Adrenal gland (tissue), 12 donors: ENCODE results near the gene PCGF3. TPM values are rescaled to one million over a fixed set of nuclear protein-coding genes. Genes with fewer than 3 reads are reported as not detected.

ENCODE experiments used
- DNase-seq, 7 donors: peaks; one replicate each; pipeline ENCODE4 v3.0.0-alpha.2; 2019 to 2020
- H3K27ac ChIP-seq, 5 donors: fragments of 200-600 bp; sonication (generic) in 4 of 5; 1 replicate in 3 of 5; 2 replicates in 2 of 5; pipeline versions ENCODE4 v1.5.1 to v1.8.0; 2016 to 2020; ENCODE audit warnings: mild to moderate bottlenecking in 1 of 5
- H3K27me3 ChIP-seq: fragments of 200-600 bp; 2 replicates; pipeline ENCODE4 v1.8.0; 2021
- H3K36me3 ChIP-seq, 2 donors: fragments of 200-600 bp; replicated peaks in 1 of 2; 1 replicate in 1 of 2; 2 replicates in 1 of 2; pipeline versions ENCODE4 v1.5.1 to v1.8.0; 2018 to 2022
- H3K4me1 ChIP-seq, 2 donors: fragments of 200-600 bp; replicated peaks in 1 of 2; 1 replicate in 1 of 2; 2 replicates in 1 of 2; pipeline versions ENCODE4 v1.5.1 to v1.8.0; 2018 to 2021
- H3K4me3 ChIP-seq, 4 donors: fragments of 200-600 bp; sonication (generic) in 3 of 4; one replicate each; pipeline ENCODE4 v1.5.1; 2016 to 2018
- H3K9me3 ChIP-seq, 3 donors: fragments of 200-600 bp; sonication (generic) in 1 of 3; replicated peaks in 1 of 3; 1 replicate in 2 of 3; 2 replicates in 1 of 3; pipeline versions ENCODE4 v1.5.1 to v1.8.0; 2016 to 2021
- POLR2A ChIP-seq, 2 donors: fragments of 450-650 bp; IDR thresholded peaks; one replicate each; pipeline ENCODE4 v1.6.1; 2017; ENCODE audit warnings: antibody characterized with exemption in 2 of 2, mild to moderate bottlenecking in 2 of 2, moderate library complexity in 1 of 2
- WGBS, 4 donors: extraction: QIAGEN DNeasy Blood & Tissue Kit in 2 of 4; methylation state at CpG; one replicate each; pipeline versions ENCODE4 v1.1.5 to v1.1.7; 2013 to 2017; 5-methylcytosine and 5-hydroxymethylcytosine counted together
- intact Hi-C, 2 donors: fragments of 100-400 bp; cut with DNase I; formaldehyde crosslinking; loops; one replicate each; pipeline versions ENCODE4 v1.14.1 to v1.15.0; 2022 to 2023
- polyA plus RNA-seq, 3 donors: library from polyadenylated mRNA; stranded (reverse); fragments of 200-250 nt in 2 of 3; fragments of 350-450 nt in 1 of 3; fragmentation: Illumina TruSeq in 1 of 3; extraction: RNeasy Lipid Tissue Mini Kit (QIAGEN cat#74804) in 1 of 3; gene quantifications; one replicate each; pipeline ENCODE4 v1.2.3, GENCODE V29; 2013 to 2014
- total RNA-seq, 9 donors: library from RNA; depleted of rRNA in 4 of 9; stranded (reverse); fragments of >200 nt in 4 of 9; fragments of 120-200 nt in 1 of 9; fragmentation: NEBNext Ultra II Directional in 1 of 9; extraction: Animal tissue kit (Norgen Biotek cat#: 25700) in 1 of 9; gene quantifications; one replicate each; pipeline versions ENCODE4 v1.1.0 to v1.2.4, GENCODE V29; 2013 to 2023
- TF ChIP-seq, protein P1 (sequence below), 6 experiments: fragments of 450-650 bp in 4 of 6; fragments of 200-600 bp in 2 of 6; sonication (generic) in 1 of 6; IDR thresholded peaks; 1 replicate in 5 of 6; 2 replicates in 1 of 6; pipeline versions ENCODE4 v1.5.1 to v1.8.0; 2016 to 2021; ENCODE audit warnings: antibody characterized with exemption in 6 of 6, mild to moderate bottlenecking in 2 of 6, moderate library complexity in 1 of 6
- donor health status: healthy with polysubstance abuse.
- donor health status: Bipolar disorder and iron deficiency.
- donor health status: DM: yes; HTN: yes; CAD: no.
- donor health status: DM: no; HTN: no; CAD: no.
- donor health status: DM: no; HTN: no; CAD: no.
- donor health status: DM: yes; HTN: yes; CAD: no.

PCGF3 gene
- total and polyA plus RNA-seq, 12 donors = 26.4 to 178 (median 70.7) TPM

- DNase-seq = peak in 6 of 7 donors; percentile 63 to 74 (median 66)
- no peaks in the 10 kb centered on the region for H3K9me3 ChIP-seq
- H3K4me3 ChIP-seq = peak overlapping the region in 2 of 4 donors; percentile 83 to 95
- H3K27me3 ChIP-seq = no peaks in the 10 kb centered on the region
- intact Hi-C loops = no loop called here
- peaks cover 0 to 24% of the 10 kb centered on the region in 2 donors for H3K36me3 ChIP-seq
- no peak for TF ChIP-seq POLR2A (IDR thresholded peaks at IDR 0.05)
- TF ChIP-seq, protein P1, sequence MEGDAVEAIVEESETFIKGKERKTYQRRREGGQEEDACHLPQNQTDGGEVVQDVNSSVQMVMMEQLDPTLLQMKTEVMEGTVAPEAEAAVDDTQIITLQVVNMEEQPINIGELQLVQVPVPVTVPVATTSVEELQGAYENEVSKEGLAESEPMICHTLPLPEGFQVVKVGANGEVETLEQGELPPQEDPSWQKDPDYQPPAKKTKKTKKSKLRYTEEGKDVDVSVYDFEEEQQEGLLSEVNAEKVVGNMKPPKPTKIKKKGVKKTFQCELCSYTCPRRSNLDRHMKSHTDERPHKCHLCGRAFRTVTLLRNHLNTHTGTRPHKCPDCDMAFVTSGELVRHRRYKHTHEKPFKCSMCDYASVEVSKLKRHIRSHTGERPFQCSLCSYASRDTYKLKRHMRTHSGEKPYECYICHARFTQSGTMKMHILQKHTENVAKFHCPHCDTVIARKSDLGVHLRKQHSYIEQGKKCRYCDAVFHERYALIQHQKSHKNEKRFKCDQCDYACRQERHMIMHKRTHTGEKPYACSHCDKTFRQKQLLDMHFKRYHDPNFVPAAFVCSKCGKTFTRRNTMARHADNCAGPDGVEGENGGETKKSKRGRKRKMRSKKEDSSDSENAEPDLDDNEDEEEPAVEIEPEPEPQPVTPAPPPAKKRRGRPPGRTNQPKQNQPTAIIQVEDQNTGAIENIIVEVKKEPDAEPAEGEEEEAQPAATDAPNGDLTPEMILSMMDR (IDR thresholded peaks at IDR 0.05) = no peak
- H3K27ac ChIP-seq = peak overlapping the region in 4 of 5 donors; percentile 94 to 97 (median 96)
- peaks cover 17 to 25% of the 10 kb centered on the region in 2 donors for H3K4me1 ChIP-seq
- WGBS, 4 donors = 5 to 25% (median 13%) methylated on average over 16 to 55 of the region's 55 CpGs
Observed at GRCh38 chr4:673349-674091, 32.1 kb upstream of the PCGF3 start.

DNA sequence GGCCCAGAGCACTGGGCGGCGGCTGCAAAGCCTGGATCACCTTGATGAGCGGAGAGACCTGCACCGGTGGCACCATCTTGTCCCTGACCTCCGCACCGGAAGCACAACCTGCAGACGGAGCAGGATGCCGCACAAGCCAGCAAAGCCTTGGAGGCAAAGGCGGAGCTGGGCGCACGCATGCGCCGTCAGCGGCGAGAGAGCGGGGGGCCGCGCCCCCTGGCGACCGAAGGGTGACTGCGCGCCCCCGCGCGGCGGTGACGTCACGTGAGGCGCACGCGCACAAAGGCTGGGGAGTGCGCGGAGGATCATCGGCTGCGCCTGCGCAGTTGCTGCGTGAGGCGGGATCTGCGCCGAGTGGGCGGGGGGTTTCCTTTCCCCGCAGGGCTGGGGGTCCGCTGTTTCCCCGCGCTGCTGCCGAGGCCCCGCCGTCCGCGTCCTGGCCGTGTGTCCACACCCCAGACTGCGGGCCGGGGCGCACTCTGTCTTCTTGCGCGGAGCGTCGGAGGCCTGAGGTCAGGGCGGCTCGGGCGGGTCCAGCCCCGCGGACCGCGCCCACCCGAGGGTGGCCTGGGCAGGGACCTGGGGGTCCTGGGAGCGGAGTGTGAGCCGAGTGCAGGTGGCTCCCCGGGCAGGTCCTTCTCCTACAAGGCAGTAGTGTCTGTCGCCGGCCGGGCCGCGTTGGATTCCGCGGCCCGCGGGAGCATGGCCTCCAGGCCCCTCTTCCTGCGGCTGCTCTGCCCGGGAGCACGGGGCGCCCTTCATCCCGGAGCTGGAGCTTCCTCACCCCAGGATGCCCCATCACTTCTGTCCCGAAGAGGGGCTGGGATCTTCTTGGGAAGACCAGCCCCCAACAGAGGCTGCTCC lies 31.2 kb upstream of the PCGF3 start, which contains the start of the genes ATP5ME and MYL5:
TSS of gene ATP5ME (minus strand) at position 105 of the 864 bp plus-strand sequence. CDS start at position 76, 29 bp downstream.
TSS of gene MYL5 (plus strand) at position 371 of the 864 bp plus-strand sequence. CDS start 3,485 bp downstream, outside the sequence.
- intact Hi-C loops = no loop called here
- H3K36me3 ChIP-seq = peaks cover 0 to 24% of the 10 kb centered on the region in 2 donors
- peak within 1 kb of the TSS; percentile 68 to 97 (median 95) for H3K27ac ChIP-seq
- H3K4me1 ChIP-seq = peaks cover 24 to 33% of the 10 kb centered on the region in 2 donors
- no peaks in the 10 kb centered on the region for H3K9me3 ChIP-seq
- H3K4me3 ChIP-seq = peak within 1 kb of the TSS; percentile 83 to 95 (median 84)
- 0 to 1% (median 0%) methylated on average over 12 to 84 of the region's 84 CpGs; no CpG with 5 or more reads in 1 of the 4 donors for WGBS, 4 donors
- TF ChIP-seq, protein P1 (IDR thresholded peaks at IDR 0.05) = peak; percentile 61 to 98 (median 72)
- peak; percentile 72 to 78 for TF ChIP-seq POLR2A (IDR thresholded peaks at IDR 0.05)
- DNase-seq = peak; percentile 97 to 99 (median 98)
- no peaks in the 10 kb centered on the region for H3K27me3 ChIP-seq

GRCh38 chr4:675036-675882 lies 30.4 kb upstream of the PCGF3 start:
- no peaks in the 10 kb centered on the region for H3K9me3 ChIP-seq
- H3K4me1 ChIP-seq = peaks cover 24 to 35% of the 10 kb centered on the region in 2 donors
- peak overlapping the region; percentile 83 to 95 (median 84) for H3K4me3 ChIP-seq
- intact Hi-C loops = no loop called here
- H3K36me3 ChIP-seq = peaks cover 0 to 24% of the 10 kb centered on the region in 2 donors
- DNase-seq = peak in 6 of 7 donors; percentile 37 to 74 (median 50)
- WGBS, 4 donors = 60 to 100% (median 76%) methylated on average over 3 to 26 of the region's 26 CpGs
- peak overlapping the region; percentile 68 to 97 (median 95) for H3K27ac ChIP-seq
- TF ChIP-seq POLR2A (IDR thresholded peaks at IDR 0.05) = no peak
- TF ChIP-seq, protein P1 (IDR thresholded peaks at IDR 0.05) = no peak
- no peaks in the 10 kb centered on the region for H3K27me3 ChIP-seq
